ENCODE measurements around the gene NOX3. TPM values are rescaled to one million over a fixed set of nuclear protein-coding genes. Genes with fewer than 3 reads are reported as not detected.

Gene NOX3
- total RNA-seq, 6 experiments from 2014 or later, result not detected

DNA sequence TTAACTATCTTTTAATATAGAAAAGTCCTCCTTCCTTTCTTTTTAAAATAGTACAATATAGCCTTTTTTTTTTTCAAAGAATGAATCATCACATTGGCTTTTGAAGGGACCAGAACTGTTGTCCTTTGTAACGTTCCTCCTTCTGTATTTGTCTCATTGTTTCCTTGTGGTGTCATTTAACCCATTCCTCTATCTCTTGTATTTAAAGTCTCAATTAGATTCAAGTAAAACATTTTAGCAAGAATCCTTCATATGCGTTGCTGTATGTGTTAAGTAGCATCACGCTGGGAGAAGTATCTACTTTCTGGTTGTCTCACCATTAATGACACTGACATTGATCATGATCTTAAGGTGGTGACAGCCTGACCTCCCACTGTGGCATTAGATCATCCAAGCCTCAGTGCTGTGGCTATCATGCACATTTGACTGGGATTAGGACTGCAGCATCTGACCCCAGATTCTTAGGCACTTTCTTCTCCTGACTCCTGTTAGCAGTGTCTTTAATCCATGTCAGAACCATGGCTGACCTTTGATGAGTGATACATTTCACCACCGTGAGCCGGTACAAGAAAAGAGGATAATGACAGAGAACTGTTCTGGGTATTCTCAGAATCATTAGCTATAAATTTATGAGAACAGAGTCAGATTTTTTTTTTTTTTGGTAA is 73.8 kb downstream of the NOX3 start:
- ATAC-seq (no peak), DNase-seq (no peak)
- H3K36me3 ChIP-seq, result no peaks in the 10 kb centered on the region
- WGBS (ENCODE audit: insufficient coverage, low coverage, low lambda C conversion rate, missing lambda C conversion rate), result 60% methylated on average over 5 of the region's 5 CpGs
- H3K27me3 ChIP-seq, result no peaks in the 10 kb centered on the region
- no peaks in the 10 kb centered on the region for H3K4me1 ChIP-seq
- no peaks in the 10 kb centered on the region for H3K9me3 ChIP-seq
- intact Hi-C loops (cut with DNase I), result no loop called here
- TF ChIP-seq POLR2A (IDR thresholded peaks at IDR 0.05), result no peak
- TF ChIP-seq, protein P1, sequence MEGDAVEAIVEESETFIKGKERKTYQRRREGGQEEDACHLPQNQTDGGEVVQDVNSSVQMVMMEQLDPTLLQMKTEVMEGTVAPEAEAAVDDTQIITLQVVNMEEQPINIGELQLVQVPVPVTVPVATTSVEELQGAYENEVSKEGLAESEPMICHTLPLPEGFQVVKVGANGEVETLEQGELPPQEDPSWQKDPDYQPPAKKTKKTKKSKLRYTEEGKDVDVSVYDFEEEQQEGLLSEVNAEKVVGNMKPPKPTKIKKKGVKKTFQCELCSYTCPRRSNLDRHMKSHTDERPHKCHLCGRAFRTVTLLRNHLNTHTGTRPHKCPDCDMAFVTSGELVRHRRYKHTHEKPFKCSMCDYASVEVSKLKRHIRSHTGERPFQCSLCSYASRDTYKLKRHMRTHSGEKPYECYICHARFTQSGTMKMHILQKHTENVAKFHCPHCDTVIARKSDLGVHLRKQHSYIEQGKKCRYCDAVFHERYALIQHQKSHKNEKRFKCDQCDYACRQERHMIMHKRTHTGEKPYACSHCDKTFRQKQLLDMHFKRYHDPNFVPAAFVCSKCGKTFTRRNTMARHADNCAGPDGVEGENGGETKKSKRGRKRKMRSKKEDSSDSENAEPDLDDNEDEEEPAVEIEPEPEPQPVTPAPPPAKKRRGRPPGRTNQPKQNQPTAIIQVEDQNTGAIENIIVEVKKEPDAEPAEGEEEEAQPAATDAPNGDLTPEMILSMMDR (IDR thresholded peaks at IDR 0.05), result no peak
- no peak overlapping the region for H3K4me3 ChIP-seq
- H3K27ac ChIP-seq, result no peak overlapping the region

DNA sequence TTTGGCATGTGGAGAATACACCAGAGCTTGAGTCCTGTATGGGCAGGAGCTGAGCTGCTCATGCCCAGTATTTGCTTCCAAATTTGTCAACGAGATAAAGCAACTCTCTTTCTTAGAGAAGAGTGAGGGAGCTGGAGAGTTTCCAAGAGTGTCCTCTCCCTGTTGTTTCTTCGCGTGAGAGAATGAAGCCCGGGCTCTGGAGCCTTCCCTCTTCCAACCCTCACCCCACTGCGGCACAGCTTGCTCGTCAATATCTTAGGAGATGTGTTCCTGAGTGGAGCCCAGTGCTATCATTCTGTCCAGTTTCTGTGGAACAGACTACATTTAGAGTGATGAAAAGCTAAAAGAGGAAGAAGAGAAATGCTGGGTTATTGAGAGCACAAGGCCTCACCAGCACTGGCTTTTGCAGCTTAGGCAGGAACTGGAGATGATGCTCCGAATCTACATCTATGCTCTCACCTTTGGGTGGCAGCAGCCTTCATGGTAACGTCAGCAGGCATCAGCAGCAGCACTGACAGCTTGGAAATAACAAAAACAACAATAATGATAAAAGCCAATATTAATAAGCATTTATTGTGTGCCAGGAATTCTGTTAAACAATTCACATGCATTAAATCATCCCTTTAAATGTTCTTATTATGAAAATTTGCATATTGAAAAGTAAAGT is 74.8 kb downstream of the NOX3 start:
- Histone ChIP-seq H3K27ac (no peak overlapping the region), H3K27me3 (no peaks in the 10 kb centered on the region), H3K9me3 (no peaks in the 10 kb centered on the region), H3K4me3 (no peak overlapping the region), H3K36me3 (no peaks in the 10 kb centered on the region), H3K4me1 (no peaks in the 10 kb centered on the region)
- 64% methylated on average over 7 of the region's 8 CpGs for WGBS (ENCODE audit: insufficient coverage, low coverage, low lambda C conversion rate, missing lambda C conversion rate)
- DNase-seq (no peak), ATAC-seq (no peak)
- intact Hi-C loops (cut with DNase I), result no loop called here
- no peak for TF ChIP-seq POLR2A (IDR thresholded peaks at IDR 0.05)
- TF ChIP-seq, protein P1 (IDR thresholded peaks at IDR 0.05), result no peak

DNA sequence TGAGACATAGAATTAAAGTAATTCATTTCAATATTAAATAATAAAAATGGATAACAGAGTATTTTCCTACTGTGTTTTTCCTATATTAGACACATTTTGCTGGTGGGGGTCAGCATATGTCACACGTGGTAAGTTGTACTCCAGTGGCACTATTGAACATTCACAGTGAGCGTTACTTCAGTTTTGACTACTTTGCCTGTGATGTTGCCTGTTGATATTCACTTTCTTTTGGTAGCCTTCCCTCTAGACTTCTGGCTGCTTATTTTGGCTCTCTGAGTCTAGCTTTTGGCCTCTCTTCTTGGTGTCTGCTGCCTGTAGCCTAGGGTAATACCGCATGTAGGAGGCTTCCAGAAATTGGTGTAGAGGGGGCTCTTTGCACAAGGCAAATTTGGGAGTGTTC is 76.9 kb downstream of the NOX3 start:
- Histone ChIP-seq H3K27me3 (no peaks in the 10 kb centered on the region), H3K36me3 (no peaks in the 10 kb centered on the region), H3K4me1 (no peaks in the 10 kb centered on the region), H3K9me3 (no peaks in the 10 kb centered on the region), H3K27ac (no peak overlapping the region), H3K4me3 (no peak overlapping the region)
- WGBS (ENCODE audit: insufficient coverage, low coverage, low lambda C conversion rate, missing lambda C conversion rate), result 81% methylated on average over 3 of the region's 3 CpGs
- intact Hi-C loops (cut with DNase I), result no loop called here
- no peak for DNase-seq
- ATAC-seq, result no peak
- TF ChIP-seq, protein P1 (IDR thresholded peaks at IDR 0.05), result no peak
- TF ChIP-seq POLR2A (IDR thresholded peaks at IDR 0.05), result no peak

DNA sequence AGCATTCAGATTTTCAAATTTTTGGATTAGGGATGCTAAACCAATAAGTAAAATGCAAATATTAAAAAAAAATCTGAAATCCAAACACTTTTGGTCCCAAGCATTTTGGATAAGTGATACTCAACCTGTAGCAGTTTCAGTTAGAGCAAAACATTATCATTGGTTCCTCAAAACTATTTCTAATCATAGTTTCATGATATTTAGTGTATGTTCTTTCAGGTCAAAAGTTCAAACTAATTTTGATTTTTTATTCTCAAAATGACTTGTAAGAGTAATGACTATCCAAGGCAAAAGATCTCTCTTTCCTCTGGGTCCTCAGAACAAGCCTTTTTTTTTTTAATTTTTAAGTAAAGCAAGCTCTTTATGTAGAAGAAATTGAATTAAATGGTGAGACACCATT is 77.4 kb downstream of the NOX3 start:
- Histone ChIP-seq H3K4me3 (no peak overlapping the region), H3K27ac (no peak overlapping the region), H3K9me3 (no peaks in the 10 kb centered on the region), H3K36me3 (no peaks in the 10 kb centered on the region), H3K27me3 (no peaks in the 10 kb centered on the region), H3K4me1 (no peaks in the 10 kb centered on the region)
- DNase-seq, result no peak
- intact Hi-C loops (cut with DNase I), result no loop called here
- no peak for ATAC-seq
- TF ChIP-seq POLR2A (IDR thresholded peaks at IDR 0.05), result no peak
- TF ChIP-seq, protein P1 (IDR thresholded peaks at IDR 0.05), result no peak
